Spleen (tissue), 7 donors: ENCODE data around the gene CTDSPL.

ENCODE experiments used
- CTCF ChIP-seq, 11 experiments: fragments of 200-600 bp in 7 of 11; fragments of 450-650 bp in 4 of 11; sonication (generic) in 4 of 11; IDR thresholded peaks in 8 of 11; conservative IDR thresholded peaks in 3 of 11; 1 replicate in 7 of 11; 2 replicates in 4 of 11; pipeline versions ENCODE4 v1.4.0 to v1.8.0; 2016 to 2021; ENCODE audit warnings: antibody characterized with exemption in 11 of 11, inconsistent platforms in 4 of 11, mild to moderate bottlenecking in 1 of 11
- POLR2A ChIP-seq, 3 donors: fragments of 450-650 bp; IDR thresholded peaks; one replicate each; pipeline ENCODE4 v1.5.1; 2017; ENCODE audit warnings: antibody characterized with exemption in 3 of 3, mild to moderate bottlenecking in 1 of 3
- POLR2AphosphoS5 ChIP-seq, 3 donors: sonication (generic); formaldehyde crosslinking; IDR thresholded peaks; one replicate each; pipeline ENCODE4 v1.5.1; 2017; ENCODE audit warnings: antibody characterized with exemption in 3 of 3
- donor health status: DM: no; HTN: no; CAD: no; lungs with moderate emphysema.
- donor health status: DM: no; HTN: no; CAD: no.
- donor health status: DM: no; HTN: no; CAD: no.

GRCh38 chr3:38028621-38029361, 167.1 kb downstream of the CTDSPL start:
- TF ChIP-seq CTCF (IDR thresholded peaks at IDR 0.05 in 8 of 11, conservative IDR thresholded peaks at IDR 0.05 in 3 of 11): no peak
- no peak for TF ChIP-seq POLR2A (IDR thresholded peaks at IDR 0.05)
- TF ChIP-seq POLR2AphosphoS5 (IDR thresholded peaks at IDR 0.05): no peak
